HuH-7.5 (cell line): Measurements from ENCODE around the gene NTSR1.

ENCODE experiments used
- DNase-seq: peaks from one replicate; pipeline ENCODE4 v3.0.0; 2011; ENCODE audit warnings: low spot score

NTSR1 gene

DNA sequence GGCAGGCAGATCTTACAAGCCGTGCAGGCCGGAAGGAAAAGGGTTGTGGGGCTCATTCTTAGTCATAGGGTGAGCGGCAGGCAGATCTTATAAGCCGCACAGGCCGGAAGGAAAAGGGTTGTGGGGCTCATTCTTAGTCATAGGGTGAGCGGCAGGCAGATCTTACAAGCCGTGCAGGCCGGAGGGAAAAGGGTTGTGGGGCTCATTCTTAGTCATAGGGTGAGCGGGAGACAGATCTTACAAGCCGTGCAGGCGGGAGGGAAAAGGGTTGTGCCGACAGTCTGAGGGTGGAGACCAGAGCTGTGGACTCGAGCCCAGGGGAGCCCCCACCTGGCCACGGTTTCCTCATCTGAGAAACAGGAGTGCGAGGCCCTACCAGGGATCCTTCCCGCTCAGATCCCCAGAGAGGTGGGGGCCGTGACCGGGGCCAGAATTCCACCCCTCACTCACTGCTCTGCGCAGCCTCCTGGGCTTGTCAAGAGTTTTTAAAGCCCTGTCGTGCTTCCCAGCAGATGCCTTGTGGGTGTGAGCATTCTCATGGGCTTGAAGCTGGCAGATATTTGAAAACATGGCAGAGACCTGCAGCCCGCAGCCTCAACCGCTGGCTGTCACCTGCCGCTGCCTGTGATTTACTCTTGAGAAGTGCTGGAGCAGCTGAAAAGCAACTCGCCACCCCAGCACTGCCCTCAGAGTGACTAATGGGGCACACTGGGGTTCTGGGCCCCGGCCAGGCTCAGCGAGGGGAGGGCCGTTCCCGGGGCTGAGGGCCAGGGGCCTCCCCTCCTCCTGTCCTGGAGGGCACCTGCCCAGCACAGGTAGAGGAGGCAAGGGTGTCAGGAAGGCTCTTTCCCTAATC lies 31.9 kb downstream of the NTSR1 start:
- DNase-seq = no peak

DNA sequence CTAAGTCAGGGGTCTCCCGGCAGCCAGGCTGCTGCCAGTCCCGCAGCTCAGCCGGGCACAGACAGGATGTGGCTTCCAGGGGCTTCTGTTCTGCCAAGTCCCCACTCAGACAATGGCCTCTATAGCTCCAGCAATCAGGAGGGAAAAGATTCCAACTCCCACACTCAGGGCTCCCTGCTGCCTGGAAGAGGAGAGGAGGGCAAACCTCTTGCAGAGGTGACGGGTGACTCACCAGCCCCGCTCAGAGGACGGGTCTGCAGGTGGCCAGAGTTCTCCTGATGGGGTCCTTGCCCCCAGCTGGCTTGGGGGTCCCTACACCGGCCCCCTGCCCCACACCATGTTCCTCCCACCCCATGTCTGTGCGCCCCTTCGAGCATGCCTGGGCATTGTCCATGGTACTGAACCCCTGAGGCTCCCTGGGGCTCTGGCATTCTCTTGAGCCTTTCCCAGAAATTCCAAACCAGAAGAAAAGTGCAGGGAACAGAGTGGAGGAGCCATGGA lies 32.6 kb downstream of the NTSR1 start:
- DNase-seq = no peak

DNA sequence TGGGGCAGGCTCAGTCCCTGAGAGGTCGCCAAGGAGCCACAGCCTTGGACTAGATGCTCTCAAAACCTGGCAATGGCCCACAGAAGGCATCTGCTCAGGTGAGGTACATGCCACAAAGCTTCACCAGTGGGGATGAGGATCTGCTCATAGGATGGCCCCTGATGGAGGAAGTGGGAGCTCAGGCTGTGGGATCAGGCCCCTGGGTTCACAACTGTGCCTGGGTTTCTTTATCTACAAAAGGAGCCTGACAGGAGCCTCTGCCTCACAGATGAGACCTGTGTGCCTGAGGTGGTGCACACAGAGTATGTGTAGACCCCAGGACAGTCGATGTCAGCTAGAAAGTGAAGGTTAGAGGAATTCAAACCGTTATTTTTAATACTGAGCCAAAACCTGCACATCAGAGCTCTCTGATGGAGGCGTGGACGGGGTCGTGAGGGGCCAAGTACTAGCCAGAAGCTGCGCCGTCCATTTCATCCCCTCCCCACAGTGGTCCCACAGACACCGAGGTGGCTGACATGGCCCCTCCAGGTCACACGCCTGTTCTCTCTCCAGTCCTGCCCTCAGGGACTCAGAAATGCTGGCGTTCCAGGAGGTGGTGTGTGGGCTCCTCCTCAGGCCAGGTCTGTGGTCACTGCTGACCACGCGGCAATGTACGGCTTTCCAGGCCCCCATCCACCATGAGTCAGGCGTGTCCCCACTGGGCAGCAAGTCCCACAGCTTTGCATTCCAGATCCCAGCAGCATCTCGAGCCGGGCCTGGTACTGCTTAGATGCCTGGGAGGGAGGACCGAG lies 33.3 kb downstream of the NTSR1 start:
- no peak for DNase-seq

DNA sequence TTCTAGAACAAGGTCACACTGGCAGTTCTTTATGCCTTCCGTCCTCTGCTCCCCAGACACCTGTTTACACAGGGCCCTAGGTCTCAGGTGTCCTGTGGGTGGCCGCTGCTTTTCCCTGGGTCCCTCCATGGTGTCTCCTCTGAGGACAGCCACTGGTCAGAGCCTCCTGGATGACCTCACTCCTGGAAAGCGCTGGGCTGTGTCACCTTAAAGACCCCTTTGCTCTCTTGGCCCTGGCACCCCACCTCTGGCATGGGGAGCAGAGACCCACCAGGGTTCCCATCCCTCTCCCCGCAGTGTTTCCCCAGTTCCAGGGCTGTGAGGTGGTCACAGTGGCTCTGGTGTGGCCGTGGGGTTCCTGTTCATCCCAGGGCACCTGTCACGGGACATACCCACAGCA lies 33.9 kb downstream of the NTSR1 start:
- DNase-seq = no peak

DNA sequence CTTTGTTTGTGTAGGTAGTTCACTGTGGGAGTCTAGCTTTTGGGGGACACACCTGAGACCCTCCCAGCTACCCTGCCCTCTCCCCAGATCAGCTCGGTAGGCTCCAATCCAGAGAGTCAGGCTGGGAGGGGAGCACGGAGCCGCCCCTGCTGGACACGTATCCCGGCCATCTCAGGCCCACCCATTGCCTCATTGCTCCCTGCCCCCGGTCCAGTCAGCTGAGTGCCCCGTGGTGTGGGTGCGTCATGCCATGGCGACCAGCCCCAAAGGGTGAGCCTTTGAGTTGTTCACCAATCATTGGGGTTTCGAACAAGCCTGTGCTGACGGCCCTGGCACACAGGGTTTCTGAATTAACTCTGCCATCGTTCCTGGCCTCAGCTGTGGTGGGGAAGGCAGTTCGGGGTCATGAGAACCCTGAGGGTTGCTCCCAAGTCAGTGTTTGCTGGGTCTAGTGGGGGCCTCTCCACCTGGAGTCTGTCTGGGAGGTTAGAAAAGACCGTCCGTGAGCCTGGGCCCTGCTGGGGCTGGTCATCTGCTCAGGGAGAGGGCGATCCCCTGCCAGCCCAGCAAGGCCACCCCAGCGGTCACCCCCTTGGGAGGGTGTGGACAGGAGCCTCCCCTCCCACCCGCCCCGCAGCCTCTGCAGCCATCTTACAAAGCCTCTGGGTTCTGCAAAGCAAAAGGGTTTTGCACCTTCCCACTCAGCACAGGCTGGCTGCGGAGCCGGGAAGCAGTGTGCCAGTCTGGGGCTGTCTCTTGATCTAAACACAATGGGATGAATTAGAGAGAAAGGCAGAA lies 34.5 kb downstream of the NTSR1 start:
- DNase-seq = no peak

DNA sequence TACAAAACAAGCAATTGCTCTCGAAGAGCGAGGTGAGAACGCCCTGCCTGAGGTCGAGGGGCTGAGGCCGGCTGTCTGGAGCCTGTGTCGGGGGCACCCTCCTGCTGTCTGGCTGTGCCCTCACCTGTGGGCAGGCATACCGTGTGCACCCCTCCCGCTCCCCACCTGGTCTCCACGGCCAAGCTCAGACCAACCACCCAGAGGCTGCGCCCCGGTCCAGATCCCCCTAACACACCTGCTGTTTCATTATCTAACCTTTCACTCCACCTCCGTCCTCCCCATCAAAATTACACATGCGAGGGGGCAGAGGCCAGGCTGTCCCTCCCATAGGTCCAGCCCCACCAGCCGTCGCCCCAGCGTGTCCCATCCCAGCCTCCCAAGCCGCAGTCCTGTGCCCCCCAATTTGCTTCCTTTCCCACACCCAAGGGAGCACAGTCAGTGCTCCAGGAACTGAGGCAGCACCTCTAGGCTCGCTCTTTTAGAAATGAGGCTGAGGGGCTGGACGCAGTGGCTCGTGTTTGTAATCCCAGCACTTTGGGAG lies 35.2 kb downstream of the NTSR1 start:
- DNase-seq = no peak

DNA sequence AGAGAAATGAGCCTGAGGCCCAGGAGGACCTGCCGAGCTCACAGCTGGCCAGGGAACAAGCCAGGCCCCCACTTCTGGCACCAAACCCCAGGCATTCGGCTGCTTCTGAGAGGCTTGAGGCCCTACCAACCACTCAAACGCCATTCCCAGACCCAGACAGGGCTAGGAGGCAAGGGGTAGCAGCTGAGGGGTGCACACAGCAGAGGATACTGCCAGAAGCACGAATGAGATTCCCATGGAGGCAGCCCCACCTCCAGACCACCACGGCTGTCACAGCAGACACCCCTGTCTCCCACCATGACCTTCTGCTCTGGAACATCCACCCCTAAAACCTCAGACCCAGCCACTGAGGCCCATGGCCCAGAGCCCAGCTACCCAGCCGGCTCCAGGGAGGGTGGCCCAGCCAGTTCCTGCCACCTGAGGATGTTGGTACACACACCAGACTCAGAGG lies 36.1 kb downstream of the NTSR1 start:
- DNase-seq = no peak

DNA sequence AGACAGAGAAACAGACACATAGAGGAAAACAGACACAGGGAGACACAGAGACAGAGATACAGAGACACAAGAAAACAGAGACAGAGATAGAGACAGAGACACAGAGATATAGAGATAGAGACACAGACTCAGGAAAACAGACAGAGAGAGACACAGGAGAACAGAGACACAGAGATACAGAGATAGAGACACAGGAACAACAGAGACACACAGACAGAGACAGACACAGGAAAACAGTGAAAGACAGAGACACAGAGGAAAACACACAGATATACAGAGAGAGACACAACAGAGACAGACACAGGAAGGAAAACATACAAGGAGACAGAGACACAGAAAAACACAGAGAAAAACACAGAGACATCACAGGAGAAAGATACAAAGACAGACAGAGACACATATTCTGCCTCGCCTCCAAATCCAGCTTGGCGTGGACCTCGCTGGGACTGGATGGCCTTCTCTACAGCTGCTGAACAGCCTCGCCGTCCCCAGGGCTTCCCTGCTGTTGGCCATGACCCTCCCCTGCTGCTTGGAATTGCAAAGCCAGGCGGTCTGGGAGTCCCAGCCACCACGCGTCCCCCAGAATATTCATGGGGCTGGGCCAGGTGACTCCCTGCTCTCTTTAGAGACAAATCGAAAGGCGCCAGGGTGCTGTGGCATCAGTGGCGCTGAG lies 36.8 kb downstream of the NTSR1 start:
- DNase-seq = no peak

DNA sequence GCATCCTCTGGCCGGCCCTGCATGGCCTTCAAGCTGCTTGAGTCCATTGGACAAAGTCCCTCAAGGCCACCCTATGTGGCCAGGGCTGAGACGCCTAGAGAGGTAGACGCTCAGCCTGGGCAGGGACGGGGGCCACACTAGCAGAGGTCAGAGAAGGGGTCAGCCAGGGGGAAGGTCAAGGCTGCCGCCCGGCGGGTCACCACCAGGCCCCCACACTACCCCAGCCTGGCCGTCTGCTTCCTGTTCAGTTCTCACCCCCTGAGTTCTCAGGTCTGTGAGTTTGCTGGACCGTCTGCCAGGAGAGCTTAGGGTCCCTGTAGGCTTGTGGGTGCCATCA lies 37.3 kb downstream of the NTSR1 start:
- no peak for DNase-seq

DNA sequence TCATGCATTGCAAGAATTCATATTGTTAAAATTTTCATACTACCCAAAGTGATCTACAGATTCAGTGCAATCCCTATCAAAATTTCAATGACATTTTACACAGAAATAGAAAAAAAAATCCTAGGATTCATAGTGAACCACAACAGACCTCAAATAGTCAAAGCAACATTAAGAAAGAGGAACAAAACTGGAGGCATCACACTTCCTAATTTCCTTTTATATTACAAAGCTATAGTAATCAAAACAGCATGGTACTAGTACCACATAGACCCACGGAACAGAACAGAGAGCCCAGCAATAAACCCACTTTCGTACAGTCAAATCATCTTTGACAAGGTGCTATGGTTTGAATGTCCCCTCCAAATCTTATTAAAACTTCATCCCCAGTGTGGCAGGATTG lies 39.7 kb downstream of the NTSR1 start:
- DNase-seq = no peak

DNA sequence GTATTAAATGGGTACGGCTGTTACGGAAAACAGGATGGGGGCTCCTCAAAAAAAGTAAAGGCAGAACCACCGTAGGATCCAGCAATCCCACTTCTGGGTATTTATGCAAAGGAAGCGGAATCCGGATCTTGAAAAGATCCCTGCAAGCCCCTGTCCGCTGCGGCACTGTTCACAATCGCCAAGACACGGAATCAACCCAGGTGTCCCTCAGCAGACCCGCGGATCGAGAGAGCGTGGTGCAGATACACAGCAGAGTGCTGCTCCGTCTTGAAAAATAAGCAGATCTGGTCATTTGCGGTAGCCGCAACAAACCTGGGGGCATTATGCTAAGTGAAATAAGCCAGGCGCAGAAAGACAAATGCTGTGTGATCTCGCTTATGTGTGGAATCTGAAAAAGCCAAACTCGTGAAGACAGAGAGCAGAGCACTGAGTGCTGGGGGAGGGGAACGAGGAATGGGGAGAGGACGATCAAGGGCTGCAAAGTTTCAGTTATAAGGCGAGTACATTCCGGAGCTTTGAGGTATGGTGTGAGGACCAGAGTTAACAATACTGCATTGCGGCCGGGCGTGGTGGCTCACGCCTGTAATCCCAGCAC lies 41.3 kb downstream of the NTSR1 start:
- no peak for DNase-seq

DNA sequence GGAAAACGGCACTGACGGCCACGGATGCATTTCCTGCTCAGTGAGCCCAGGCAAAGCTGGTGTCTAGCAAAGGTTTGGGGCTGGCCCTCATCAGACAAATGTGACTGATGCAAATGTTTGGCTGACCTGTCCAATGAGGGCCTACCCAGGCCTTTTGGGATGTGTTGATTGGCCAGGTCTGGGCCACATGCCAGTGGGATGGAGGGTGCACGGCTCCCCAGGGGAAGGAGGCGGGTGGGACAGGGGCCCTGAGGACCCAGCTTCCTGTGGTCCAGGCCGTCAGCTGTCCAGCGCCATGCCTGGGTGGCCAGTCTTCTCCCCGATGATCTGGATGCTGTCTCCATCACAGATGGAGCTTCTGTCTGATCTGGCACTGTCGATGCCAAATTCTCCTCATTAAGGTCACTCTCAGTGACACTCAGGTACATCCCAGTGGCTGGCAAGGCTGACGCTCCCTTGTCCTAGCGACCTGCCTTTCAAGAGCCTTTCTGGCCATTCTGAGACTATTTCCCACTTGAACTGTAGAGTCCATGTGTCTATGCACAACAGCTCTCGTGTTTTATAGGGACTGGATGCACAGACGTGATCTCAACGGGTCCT lies 43.0 kb downstream of the NTSR1 start:
- DNase-seq = no peak

DNA sequence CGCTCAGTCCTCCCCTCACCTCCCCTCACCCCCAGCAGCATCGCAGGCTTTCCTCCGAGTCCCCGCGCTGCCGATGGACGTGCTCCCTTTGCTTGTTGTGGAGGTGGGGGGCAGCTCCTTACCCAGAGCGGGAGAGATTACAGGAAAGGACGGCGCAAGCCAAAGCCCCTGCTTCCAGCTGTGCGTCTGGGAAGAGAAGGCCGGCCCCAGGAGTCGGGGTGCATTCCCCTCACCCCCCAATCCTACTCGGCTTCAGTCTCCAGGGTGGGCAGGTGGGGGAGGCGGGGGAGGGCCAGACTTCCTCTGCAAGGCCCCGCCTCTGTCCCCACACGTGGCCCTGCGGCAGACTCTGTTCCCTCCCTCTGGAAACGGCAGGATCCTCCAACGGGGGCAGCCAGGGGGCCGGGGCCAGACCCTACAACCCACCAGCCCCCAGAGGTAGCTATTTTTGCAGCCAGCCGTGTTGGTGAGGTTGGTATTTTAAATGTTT lies 43.6 kb downstream of the NTSR1 start:
- DNase-seq = no peak

DNA sequence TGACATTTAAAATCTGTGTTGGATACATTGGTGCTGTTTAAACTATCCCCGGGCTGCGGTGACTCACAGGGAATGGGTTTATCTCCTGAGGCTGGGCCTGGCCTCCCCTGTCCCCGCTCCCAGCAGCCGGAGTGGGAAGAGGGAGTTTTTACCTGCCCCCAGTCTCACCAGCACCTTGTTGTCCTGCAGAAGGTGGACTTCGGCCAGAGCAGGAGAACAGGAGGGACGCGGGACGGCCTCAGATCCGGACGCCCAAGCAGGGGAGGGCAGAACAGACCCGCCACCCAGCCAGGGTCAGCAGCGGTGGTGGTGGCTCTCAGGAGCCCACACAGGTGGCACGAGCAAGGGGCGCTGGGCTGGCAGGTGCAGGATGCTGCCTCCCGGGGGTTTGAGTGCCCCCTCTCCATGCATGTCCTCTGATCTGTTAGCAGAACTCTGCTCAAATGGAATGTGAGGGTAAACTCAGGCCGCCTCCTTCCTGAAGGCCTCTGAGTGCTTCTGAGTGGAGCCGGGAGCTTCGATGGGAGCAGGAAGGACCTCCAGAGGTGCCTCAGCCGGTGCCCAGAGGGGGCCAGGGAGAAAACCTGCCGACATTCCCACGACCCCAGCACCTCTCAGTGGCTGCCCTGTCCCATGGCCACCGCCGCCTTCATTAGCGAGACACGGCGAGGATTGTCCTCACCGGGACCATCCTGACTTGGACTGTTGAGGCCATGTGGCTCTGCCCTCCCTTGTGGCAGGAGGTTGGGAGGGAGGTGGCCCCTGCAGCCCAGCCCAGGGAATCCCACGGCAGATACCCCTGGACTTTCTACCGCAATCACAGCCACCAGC lies 44.2 kb downstream of the NTSR1 start:
- DNase-seq = no peak

DNA sequence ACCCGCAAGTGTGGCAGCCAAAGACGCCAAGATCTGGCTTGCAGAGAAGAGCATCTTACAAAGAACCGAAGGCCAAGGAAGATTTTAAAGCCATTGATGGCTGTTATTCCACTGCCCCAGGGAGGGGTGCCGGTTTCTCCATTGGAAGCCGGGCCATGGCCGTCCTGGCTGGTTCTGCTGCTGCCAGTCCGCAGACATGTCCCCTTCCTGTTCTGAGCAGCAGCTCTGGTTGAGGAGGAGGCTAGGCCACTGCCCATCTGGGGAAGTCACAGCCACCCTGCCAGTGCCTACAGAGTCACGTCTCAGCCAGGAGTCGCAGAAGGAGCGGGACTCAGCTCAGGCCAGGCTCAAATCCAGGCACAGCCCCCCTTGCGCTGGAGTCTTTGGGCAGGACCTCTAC lies 45.0 kb downstream of the NTSR1 start:
- no peak for DNase-seq

DNA sequence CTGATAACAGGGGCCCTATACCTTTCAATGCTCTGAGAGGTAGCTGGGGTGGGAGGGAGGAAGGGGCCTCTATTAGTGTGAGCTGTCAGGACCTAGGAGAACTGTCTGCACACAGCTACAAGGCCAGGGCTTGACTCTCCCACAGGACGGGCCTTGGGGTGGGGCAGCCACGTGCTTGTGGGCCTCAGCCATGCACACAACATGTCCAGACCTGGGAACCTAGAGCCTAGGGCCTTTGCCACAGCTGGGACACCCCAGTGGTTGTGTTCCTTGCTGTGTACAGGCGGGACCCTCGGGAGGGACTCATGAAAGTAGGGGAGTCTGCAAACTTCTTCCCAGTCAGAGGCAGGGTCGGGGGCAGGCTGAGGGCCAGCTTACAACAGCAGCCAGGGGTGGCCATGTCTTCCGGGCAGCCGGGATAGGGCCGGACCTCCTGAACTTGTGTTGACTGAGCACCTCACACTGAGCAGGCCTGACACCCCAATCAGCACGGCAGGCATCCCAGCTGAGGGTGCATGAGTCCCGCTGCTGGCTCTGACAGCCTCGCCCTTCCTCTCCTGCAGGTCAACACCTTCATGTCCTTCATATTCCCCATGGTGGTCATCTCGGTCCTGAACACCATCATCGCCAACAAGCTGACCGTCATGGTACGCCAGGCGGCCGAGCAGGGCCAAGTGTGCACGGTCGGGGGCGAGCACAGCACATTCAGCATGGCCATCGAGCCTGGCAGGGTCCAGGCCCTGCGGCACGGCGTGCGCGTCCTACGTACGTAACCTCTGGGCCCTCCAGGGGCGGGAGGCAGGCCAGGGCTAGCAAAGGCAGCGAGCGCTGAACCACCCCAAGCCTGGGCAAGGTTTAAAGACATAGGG lies 45.7 kb downstream of the NTSR1 start:
- DNase-seq = no peak

DNA sequence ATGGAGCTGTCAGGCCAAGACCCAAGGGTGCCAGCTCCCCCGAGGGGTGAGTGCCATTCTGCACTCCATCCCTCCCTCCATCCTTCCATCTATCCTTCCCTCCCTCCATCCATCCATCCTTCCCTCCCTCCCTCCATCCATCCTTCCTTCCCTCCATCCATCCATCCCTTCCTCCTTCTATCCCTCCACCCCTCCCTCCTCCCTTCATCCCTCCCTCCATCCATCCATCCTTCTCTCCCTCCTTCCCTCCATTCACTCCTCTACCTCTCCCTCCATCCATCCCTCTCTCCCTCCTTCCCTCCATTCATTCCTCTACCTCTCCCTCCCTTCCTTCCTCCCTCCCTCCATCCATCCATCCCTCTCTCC lies 46.3 kb downstream of the NTSR1 start:
- no peak for DNase-seq

DNA sequence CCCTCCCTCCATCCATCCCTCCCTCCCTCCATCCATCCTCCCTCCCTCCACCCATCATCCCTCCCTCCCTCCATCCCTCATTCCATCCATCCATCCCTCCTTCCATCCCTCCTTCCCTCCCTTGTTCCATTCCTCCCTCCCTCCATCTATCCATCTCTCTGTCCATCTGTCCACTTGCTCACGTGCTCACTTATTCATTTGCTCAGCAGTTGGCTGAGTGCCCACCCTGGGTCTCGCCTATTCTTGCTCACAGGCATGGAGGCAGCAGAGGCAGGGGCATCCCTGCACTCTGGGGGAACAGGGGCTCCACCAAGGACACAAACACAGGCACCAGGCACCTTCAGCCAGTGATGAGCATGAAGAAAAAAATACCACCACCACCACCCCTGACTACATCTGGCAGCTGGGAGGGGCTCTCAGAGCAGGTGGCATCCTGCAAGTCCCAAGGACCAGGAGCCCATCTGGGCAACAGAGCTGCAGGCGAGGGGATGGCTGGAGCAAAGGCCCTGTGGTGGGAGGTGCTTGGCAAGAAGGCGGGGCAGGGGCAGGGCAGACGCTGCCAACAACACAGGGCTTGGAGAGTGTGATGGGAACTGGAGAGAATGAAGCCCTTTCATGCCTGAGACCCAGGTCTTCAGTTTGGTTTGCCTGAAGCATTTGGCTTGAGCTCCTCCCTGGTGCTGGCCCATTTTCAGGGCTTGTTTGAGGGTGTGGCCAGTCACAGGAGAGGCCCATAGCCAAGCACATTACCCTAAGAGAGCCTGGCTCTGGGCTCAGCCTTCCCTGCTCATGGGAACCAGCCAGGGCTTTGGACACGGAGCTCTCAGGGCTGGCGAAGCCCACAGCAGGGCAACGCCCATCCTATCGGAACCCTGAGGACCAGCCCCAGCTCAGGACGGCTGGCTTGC lies 47.4 kb downstream of the NTSR1 start:
- no peak for DNase-seq
